ENCODE data around the gene THNSL1. TPM values are rescaled to one million over a fixed set of nuclear protein-coding genes. Genes with fewer than 3 reads are reported as not detected.

Gene THNSL1
- total and polyA plus RNA-seq, 2 of the 13 experiments (the other 11 are each of a cell fraction or from before 2014, with no cell fraction given) = 1.3 to 3.8 TPM

- BruUV-seq (replicated peaks) = no TSS peak
- POLR2A ChIA-PET = interaction anchor here (1.0 kb wide), 1 partner anchor 21 kb away, joined by 5 read pairs; no protein-coding TSS in a partner anchor
- intact Hi-C loops (cut with micrococcal nuclease; ENCODE audit: unreplicated experiment) = no loop called here
Observed at GRCh38 chr10:25057886-25058285, 41.5 kb downstream of the THNSL1 start.

More at GRCh38 chr10:25057886-25058285, 41.5 kb downstream of the THNSL1 start:
- ATAC-seq (no peak), FAIRE-seq (no peak), DNase-seq (ENCODE audit: low spot score) (no peak)
- CTCF ChIA-PET (ENCODE audit: low intra/inter-chr PET ratio, low total read pairs) = no interaction called here
- no peaks in the 10 kb centered on the region for H3K9me3 ChIP-seq (ENCODE audit: low read length)
- no peak overlapping the region for H3K9ac ChIP-seq (ENCODE audit: insufficient read depth, low read depth, low read length)
- no peaks in the 10 kb centered on the region for H3K27me3 ChIP-seq (ENCODE audit: control insufficient read depth in 1 of 2, insufficient read depth in 2 of 2, low read length in 2 of 2)
- no peak overlapping the region for H3K4me2 ChIP-seq (ENCODE audit: low read depth, low read length)
- H3K36me3 ChIP-seq (replicated peaks in 1 of 2; ENCODE audit: control insufficient read depth in 1 of 2, insufficient read depth in 2 of 2, low read length in 2 of 2) = no peaks in the 10 kb centered on the region
- H2AFZ ChIP-seq (ENCODE audit: low read length) = peak overlapping the region; percentile 27
- no peak overlapping the region for H3K27ac ChIP-seq (ENCODE audit: extremely low read length, insufficient read depth, low read length)
- TF ChIP-seq ZFP1 (CRISPR knock-in tag; IDR thresholded peaks at IDR 0.05) (no peak), SAFB2 (CRISPR knock-in tag; IDR thresholded peaks at IDR 0.05; ENCODE audit: borderline replicate concordance, low read depth) (no peak), ZNF839 (CRISPR knock-in tag; IDR thresholded peaks at IDR 0.05; ENCODE audit: borderline replicate concordance) (no peak), MLLT10 (CRISPR knock-in tag; IDR thresholded peaks at IDR 0.05) (no peak), ZMYM2 (CRISPR knock-in tag; IDR thresholded peaks at IDR 0.05) (no peak), ZNF576 (CRISPR knock-in tag; IDR thresholded peaks at IDR 0.05) (no peak), ATRX (CRISPR knock-in tag; IDR thresholded peaks at IDR 0.05; ENCODE audit: borderline replicate concordance) (no peak), NCOA5 (CRISPR knock-in tag; IDR thresholded peaks at IDR 0.05) (no peak), CTCF (CRISPR knock-in tag; IDR thresholded peaks at IDR 0.05) (no peak), NR2F2 (IDR thresholded peaks at IDR 0.05; ENCODE audit: borderline replicate concordance, low read depth) (no peak), ELF3 (CRISPR knock-in tag; IDR thresholded peaks at IDR 0.05) (no peak), CSRNP2 (CRISPR knock-in tag; conservative IDR thresholded peaks at IDR 0.05; ENCODE audit: low read depth) (no peak)
- WGBS (ENCODE audit: low lambda C conversion rate) = 86% methylated on average over 4 of the region's 4 CpGs
- no peak overlapping the region for H3K4me3 ChIP-seq (replicated peaks in 1 of 3; ENCODE audit: insufficient read depth in 1 of 3, low read depth in 2 of 3, low read length in 3 of 3)
- peaks cover 40% of the 10 kb centered on the region for H3K4me1 ChIP-seq (ENCODE audit: insufficient read depth, low read length)
- no peaks in the 10 kb centered on the region for H3K79me2 ChIP-seq (ENCODE audit: insufficient read depth, low read length)
- in situ Hi-C loops (cut with HindIII; ENCODE audit: extremely low pct_ligation_motif_present, low pct_unique_long_range_greater_than_20kb) = no loop called here
- H4K20me1 ChIP-seq (ENCODE audit: insufficient read depth, low read length) = no peaks in the 10 kb centered on the region
